B cell (primary cell): ENCODE data around the gene MAN2B2. TPM values are rescaled to one million over a fixed set of nuclear protein-coding genes. Genes with fewer than 3 reads are reported as not detected.

Experiments used
- ATAC-seq: fragments of 200-7000 bp; cut with Tn5 transposase; one replicate; pipeline ENCODE4 v1.10.0; 2021; ENCODE audit warnings: low read depth, mild to moderate bottlenecking, moderate number of reproducible peaks, moderate library complexity
- CTCF ChIA-PET: fragments of 350-600 bp; sonication (Branson Sonifier 250); formaldehyde crosslinking; loops from one replicate; lab custom pipeline; 2021; ENCODE audit warnings: antibody characterized with exemption, inconsistent platforms; lab: Charles Lee
- POLR2A ChIA-PET: fragments of 350-600 bp; sonication (Branson Sonifier 250); formaldehyde crosslinking; loops from one replicate; lab custom pipeline; 2021; ENCODE audit warnings: antibody characterized with exemption; lab: Charles Lee
- DNase-seq: peaks from one replicate; pipeline ENCODE4 v3.0.0; 2013
- H2AFZ ChIP-seq: 2 replicates; pipeline ENCODE4 v1.6.1; 2012; ENCODE audit warnings: mild to moderate bottlenecking, low read depth, low read length; ENCODE audit not compliant: insufficient read depth, poor library complexity, severe bottlenecking
- H3K27ac ChIP-seq, 2 donors: 1 replicate in 1 of 2; 2 replicates in 1 of 2; pipeline ENCODE4 v1.5.1; 2012 to 2013; ENCODE audit warnings: low read length in 2 of 2, mild to moderate bottlenecking in 2 of 2, moderate library complexity in 1 of 2
- H3K27me3 ChIP-seq, 4 experiments: fragments of 200-600 bp in 1 of 4; sonication (generic) in 1 of 4; replicated peaks in 1 of 4; 1 replicate in 2 of 4; 2 replicates in 2 of 4; pipeline versions ENCODE4 v1.6.1 to v1.7.0; 2013 to 2016; ENCODE audit warnings: low read length in 3 of 4, mild to moderate bottlenecking in 2 of 4, mixed read lengths in 1 of 4, moderate library complexity in 1 of 4; ENCODE audit not compliant: insufficient read depth in 4 of 4, control insufficient read depth in 3 of 4; ENCODE audit errors: control extremely low read depth in 1 of 4
- H3K36me3 ChIP-seq, 2 experiments: replicated peaks in 1 of 2; 1 replicate in 1 of 2; 2 replicates in 1 of 2; pipeline versions ENCODE4 v1.6.1 to v1.7.1; 2013; ENCODE audit warnings: low read length in 1 of 2; ENCODE audit not compliant: insufficient read depth in 2 of 2, control insufficient read depth in 1 of 2; ENCODE audit errors: control extremely low read depth in 1 of 2, extremely low read depth in 1 of 2
- H3K4me1 ChIP-seq, 2 donors: fragments of 200-600 bp in 1 of 2; sonication (generic) in 1 of 2; 1 replicate in 1 of 2; 2 replicates in 1 of 2; pipeline versions ENCODE4 v1.5.1 to v1.6.1; 2013 to 2017; ENCODE audit warnings: low read length in 2 of 2; ENCODE audit not compliant: control insufficient read depth in 2 of 2, insufficient read depth in 2 of 2
- H3K4me2 ChIP-seq: replicated peaks from 2 replicates; pipeline ENCODE3; 2012; ENCODE audit warnings: mild to moderate bottlenecking, low read depth, low read length; ENCODE audit not compliant: poor library complexity, severe bottlenecking
- H3K4me3 ChIP-seq, 5 experiments: fragments of 200-600 bp in 1 of 5; sonication (generic) in 1 of 5; 1 replicate in 3 of 5; 2 replicates in 2 of 5; pipeline versions ENCODE4 v1.5.1 to v1.7.0; 2011 to 2016; ENCODE audit warnings: low read length in 4 of 5, mild to moderate bottlenecking in 4 of 5, low read depth in 2 of 5, control low read depth in 1 of 5, moderate library complexity in 1 of 5; ENCODE audit not compliant: insufficient read depth in 1 of 5; ENCODE audit errors: control extremely low read depth in 1 of 5, extremely low read depth in 1 of 5
- H3K79me2 ChIP-seq: fragments of 200-600 bp; sonication (generic); one replicate; pipeline ENCODE4 v1.6.0; 2016; ENCODE audit warnings: low read length; ENCODE audit not compliant: control insufficient read depth, insufficient read depth
- H3K9ac ChIP-seq: fragments of 200-600 bp; sonication (generic); 2 replicates; pipeline ENCODE4 v1.6.1; 2017; ENCODE audit warnings: mild to moderate bottlenecking, low read length, moderate library complexity
- H3K9me3 ChIP-seq, 3 donors: one replicate each; pipeline versions ENCODE4 v1.6.1 to v1.7.1; 2013; ENCODE audit warnings: low read length in 2 of 3; ENCODE audit not compliant: control insufficient read depth in 2 of 3, insufficient read depth in 1 of 3; ENCODE audit errors: control extremely low read depth in 1 of 3
- H4K20me1 ChIP-seq: 2 replicates; pipeline ENCODE4 v1.6.0; 2012; ENCODE audit warnings: mild to moderate bottlenecking, low read length; ENCODE audit not compliant: insufficient read depth, control insufficient read depth, poor library complexity, severe bottlenecking
- H3K27ac Mint-ChIP-seq: one replicate; pipeline ENCODE4 v1.8.0; 2021; ENCODE audit warnings: mixed read lengths
- H3K27me3 Mint-ChIP-seq: one replicate; pipeline ENCODE4 v1.8.0; 2021; ENCODE audit warnings: mixed read lengths
- H3K4me1 Mint-ChIP-seq: one replicate; pipeline ENCODE4 v1.8.0; 2021; ENCODE audit warnings: mixed read lengths
- H3K4me3 Mint-ChIP-seq: one replicate; pipeline ENCODE4 v1.8.0; 2021; ENCODE audit warnings: mixed read lengths
- H3K9me3 Mint-ChIP-seq: one replicate; pipeline ENCODE4 v1.8.0; 2022; ENCODE audit warnings: mixed read lengths; ENCODE audit not compliant: insufficient read depth
- EZH2 ChIP-seq: IDR thresholded peaks from 2 replicates; pipeline ENCODE4 v1.6.1; 2012; ENCODE audit warnings: borderline replicate concordance, low read depth, mild to moderate bottlenecking, moderate library complexity, low read length; ENCODE audit not compliant: insufficient read depth, poor library complexity, severe bottlenecking
- WGBS: methylation state at CpG from one replicate; pipeline ENCODE4 v1.1.5; 2013; ENCODE audit warnings: missing lambda C conversion rate; ENCODE audit not compliant: insufficient coverage; 5-methylcytosine and 5-hydroxymethylcytosine counted together
- intact Hi-C: fragments of 100-400 bp; cut with micrococcal nuclease; formaldehyde crosslinking; loops from one replicate; pipeline ENCODE4 v1.10.0; 2022
- polyA plus RNA-seq: library from polyadenylated mRNA; depleted of rRNA; stranded (reverse); fragments of >200 nt; gene quantifications from 2 replicates; pipeline ENCODE4 v1.2.3, GENCODE V29; 2012
- total RNA-seq, 2 donors: library from RNA; stranded (reverse); fragments of 120-200 nt in 1 of 2; gene quantifications; 1 replicate in 1 of 2; 2 replicates in 1 of 2; pipeline versions ENCODE4 v1.2.3 to v1.2.4, GENCODE V29; 2013 to 2022
- TF ChIP-seq, protein P1 (sequence below): fragments of 200-600 bp; IDR thresholded peaks from one replicate; pipeline ENCODE4 v1.8.0; 2022; ENCODE audit warnings: antibody characterized with exemption, mild to moderate bottlenecking

The MAN2B2 gene
- total and polyA plus RNA-seq, 2 donors (not counting 1 experiment from before 2014, with no cell fraction given): 35.0 to 37.0 TPM

DNA sequence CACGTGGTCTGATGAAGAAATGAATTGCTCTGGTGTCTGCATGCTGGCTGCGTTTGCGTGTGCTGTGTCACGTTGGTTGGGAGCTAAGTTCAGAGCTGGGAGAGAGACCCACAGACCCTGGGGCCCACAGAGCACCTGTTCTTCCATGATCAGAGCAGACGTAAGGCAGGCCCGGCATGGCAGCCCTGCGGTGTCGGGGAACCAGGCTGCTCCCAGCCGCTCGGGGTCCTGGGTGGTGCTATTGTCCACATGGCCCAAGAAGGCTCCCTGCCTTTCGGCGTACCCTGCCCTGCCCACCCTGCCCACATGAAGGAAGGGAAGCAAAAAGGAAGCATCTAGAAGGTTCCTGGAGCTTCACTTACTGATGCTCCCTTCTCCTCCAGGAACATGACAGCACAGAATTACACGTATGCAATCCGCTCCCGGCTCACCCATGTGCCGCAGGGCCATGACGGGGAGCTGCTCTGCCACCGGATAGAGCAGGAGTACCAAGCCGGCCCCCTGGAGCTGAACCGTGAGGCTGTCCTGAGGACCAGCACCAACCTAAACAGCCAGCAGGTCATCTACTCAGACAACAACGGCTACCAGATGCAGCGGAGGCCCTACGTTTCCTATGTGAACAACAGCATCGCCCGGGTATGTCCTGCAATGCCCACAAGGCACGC lies 34.6 kb downstream of the MAN2B2 start:
- POLR2A ChIA-PET: no interaction called here
- Histone ChIP-seq H2AFZ (no peak overlapping the region), H3K9ac (no peak overlapping the region), H3K4me3 (no peak overlapping the region), H4K20me1 (no peaks in the 10 kb centered on the region), H3K9me3 (peaks cover 0 to 22% (median 6%) of the 10 kb centered on the region in 3 donors), H3K36me3 (peaks cover 7 to 85% of the 10 kb centered on the region in 2 experiments), H3K4me1 (no peaks in the 10 kb centered on the region), H3K79me2 (no peaks in the 10 kb centered on the region), H3K27ac (no peak overlapping the region), H3K4me2 (no peak overlapping the region), H3K27me3 (no peaks in the 10 kb centered on the region)
- H3K27me3 Mint-ChIP-seq: no peaks in the 10 kb centered on the region
- WGBS: 95% methylated on average over 26 of the region's 26 CpGs
- H3K4me1 Mint-ChIP-seq: peaks cover 2% of the 10 kb centered on the region
- H3K27ac Mint-ChIP-seq: no peak overlapping the region
- ATAC-seq (no peak), DNase-seq (no peak)
- intact Hi-C loops: no loop called here
- TF ChIP-seq, protein P1, sequence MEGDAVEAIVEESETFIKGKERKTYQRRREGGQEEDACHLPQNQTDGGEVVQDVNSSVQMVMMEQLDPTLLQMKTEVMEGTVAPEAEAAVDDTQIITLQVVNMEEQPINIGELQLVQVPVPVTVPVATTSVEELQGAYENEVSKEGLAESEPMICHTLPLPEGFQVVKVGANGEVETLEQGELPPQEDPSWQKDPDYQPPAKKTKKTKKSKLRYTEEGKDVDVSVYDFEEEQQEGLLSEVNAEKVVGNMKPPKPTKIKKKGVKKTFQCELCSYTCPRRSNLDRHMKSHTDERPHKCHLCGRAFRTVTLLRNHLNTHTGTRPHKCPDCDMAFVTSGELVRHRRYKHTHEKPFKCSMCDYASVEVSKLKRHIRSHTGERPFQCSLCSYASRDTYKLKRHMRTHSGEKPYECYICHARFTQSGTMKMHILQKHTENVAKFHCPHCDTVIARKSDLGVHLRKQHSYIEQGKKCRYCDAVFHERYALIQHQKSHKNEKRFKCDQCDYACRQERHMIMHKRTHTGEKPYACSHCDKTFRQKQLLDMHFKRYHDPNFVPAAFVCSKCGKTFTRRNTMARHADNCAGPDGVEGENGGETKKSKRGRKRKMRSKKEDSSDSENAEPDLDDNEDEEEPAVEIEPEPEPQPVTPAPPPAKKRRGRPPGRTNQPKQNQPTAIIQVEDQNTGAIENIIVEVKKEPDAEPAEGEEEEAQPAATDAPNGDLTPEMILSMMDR: no peak
- TF ChIP-seq EZH2: no peak
- H3K4me3 Mint-ChIP-seq: no peak overlapping the region
- no peaks in the 10 kb centered on the region for H3K9me3 Mint-ChIP-seq
- CTCF ChIA-PET: interaction anchor here (0.6 kb wide), 1 partner anchor 30 kb away, joined by 3 read pairs; no protein-coding TSS in a partner anchor

DNA sequence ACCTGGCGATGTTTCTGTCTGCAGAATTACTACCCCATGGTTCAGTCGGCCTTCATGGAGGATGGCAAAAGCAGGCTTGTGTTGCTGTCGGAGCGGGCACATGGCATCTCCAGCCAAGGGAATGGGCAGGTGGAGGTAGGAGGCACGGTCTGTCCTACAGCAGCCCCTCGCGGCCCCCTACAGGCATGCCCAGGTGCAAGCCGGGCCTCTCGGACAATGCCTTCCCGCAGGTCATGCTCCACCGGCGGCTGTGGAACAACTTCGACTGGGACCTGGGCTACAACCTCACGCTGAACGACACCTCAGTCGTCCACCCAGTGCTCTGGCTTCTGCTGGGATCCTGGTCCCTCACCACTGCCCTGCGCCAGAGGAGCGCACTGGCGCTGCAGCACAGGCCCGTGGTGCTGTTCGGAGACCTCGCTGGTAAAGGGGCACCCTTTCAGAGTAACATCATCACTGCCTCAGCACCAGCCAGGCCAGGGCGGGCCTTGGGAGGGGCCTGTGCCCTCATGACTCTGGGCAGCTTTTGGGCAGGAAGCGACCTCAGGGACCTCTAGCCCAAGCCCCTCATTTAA lies 36.0 kb downstream of the MAN2B2 start:
- Histone ChIP-seq H3K27me3 (no peaks in the 10 kb centered on the region), H3K27ac (no peak overlapping the region), H3K9me3 (peaks cover 0 to 11% (median 0%) of the 10 kb centered on the region in 3 donors), H3K36me3 (peaks cover 2 to 80% of the 10 kb centered on the region in 2 experiments), H3K9ac (no peak overlapping the region), H3K79me2 (no peaks in the 10 kb centered on the region), H3K4me1 (no peaks in the 10 kb centered on the region), H3K4me3 (no peak overlapping the region), H4K20me1 (no peaks in the 10 kb centered on the region), H3K4me2 (no peak overlapping the region), H2AFZ (no peak overlapping the region)
- DNase-seq (no peak), ATAC-seq (no peak)
- Mint-ChIP-seq H3K9me3 (no peaks in the 10 kb centered on the region), H3K27me3 (no peaks in the 10 kb centered on the region), H3K4me3 (no peak overlapping the region), H3K27ac (no peak overlapping the region), H3K4me1 (peaks cover 2% of the 10 kb centered on the region)
- CTCF ChIA-PET: no interaction called here
- intact Hi-C loops: no loop called here
- TF ChIP-seq, protein P1: no peak
- TF ChIP-seq EZH2: no peak
- POLR2A ChIA-PET: no interaction called here
- 98% methylated on average over 24 of the region's 24 CpGs for WGBS
